GM12873 (cell line): Measurements from ENCODE around the gene MYH15.

Source experiments
- TF ChIP-seq, protein P1 (sequence below): IDR thresholded peaks from 2 replicates; pipeline ENCODE4 v1.5.1; 2012; ENCODE audit warnings: low read depth, mild to moderate bottlenecking, moderate library complexity, low read length, control low read depth; ENCODE audit not compliant: insufficient read depth; ENCODE audit errors: missing control alignments

MYH15 gene

DNA sequence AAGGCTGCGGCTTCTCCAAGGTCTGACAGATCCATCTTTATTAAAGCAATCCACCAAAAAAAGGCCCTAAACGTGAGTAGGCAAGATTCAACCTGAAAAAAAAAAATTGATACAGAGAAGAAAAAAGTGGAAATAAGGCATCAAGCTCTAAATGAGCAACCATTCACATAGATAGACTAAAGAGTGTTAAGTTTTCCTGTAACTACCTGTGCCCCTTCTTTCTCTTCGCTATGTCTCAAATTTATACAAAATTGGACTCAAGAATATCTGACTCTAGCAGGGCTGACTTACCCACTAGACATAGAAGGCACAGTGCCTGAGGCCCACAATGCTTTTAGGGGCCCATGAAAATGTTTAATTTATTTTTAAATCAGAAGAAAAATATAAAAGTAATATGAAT is at the start of gene MYH15:
MYH15 (minus strand) TSS at position 101 of the 400 bp plus-strand sequence; CDS start at position 35, 66 bp downstream.
- TF ChIP-seq, protein P1, sequence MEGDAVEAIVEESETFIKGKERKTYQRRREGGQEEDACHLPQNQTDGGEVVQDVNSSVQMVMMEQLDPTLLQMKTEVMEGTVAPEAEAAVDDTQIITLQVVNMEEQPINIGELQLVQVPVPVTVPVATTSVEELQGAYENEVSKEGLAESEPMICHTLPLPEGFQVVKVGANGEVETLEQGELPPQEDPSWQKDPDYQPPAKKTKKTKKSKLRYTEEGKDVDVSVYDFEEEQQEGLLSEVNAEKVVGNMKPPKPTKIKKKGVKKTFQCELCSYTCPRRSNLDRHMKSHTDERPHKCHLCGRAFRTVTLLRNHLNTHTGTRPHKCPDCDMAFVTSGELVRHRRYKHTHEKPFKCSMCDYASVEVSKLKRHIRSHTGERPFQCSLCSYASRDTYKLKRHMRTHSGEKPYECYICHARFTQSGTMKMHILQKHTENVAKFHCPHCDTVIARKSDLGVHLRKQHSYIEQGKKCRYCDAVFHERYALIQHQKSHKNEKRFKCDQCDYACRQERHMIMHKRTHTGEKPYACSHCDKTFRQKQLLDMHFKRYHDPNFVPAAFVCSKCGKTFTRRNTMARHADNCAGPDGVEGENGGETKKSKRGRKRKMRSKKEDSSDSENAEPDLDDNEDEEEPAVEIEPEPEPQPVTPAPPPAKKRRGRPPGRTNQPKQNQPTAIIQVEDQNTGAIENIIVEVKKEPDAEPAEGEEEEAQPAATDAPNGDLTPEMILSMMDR, result no peak

DNA sequence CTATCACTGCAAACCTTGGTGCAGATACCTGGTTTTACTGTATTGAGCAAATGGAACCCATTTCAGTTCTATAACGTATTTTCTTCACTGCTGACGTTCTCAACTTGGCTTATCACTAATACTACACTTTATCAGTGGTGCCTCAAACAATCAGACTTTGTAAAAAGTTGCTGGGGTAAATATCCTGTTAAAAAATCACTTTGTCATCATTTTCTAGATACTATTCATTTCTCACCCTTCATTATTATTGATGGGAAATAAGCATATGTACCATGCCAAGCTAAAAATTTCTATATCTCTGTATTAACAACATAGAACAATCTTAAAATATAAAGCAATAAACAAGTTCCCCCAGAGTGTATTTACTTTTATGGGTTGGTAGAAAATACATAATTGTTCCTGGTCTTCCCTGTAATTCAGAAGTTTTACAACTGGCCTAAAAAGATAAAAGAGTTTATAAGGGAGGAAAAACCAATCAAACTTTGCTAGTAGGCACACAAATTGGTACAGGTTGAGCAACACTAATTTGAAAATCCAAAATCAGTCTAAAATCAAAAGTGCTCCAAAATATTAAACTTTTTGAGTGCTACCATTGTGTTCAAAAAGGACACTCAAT is 45.7 kb upstream of the MYH15 start:
- TF ChIP-seq, protein P1, result no peak

DNA sequence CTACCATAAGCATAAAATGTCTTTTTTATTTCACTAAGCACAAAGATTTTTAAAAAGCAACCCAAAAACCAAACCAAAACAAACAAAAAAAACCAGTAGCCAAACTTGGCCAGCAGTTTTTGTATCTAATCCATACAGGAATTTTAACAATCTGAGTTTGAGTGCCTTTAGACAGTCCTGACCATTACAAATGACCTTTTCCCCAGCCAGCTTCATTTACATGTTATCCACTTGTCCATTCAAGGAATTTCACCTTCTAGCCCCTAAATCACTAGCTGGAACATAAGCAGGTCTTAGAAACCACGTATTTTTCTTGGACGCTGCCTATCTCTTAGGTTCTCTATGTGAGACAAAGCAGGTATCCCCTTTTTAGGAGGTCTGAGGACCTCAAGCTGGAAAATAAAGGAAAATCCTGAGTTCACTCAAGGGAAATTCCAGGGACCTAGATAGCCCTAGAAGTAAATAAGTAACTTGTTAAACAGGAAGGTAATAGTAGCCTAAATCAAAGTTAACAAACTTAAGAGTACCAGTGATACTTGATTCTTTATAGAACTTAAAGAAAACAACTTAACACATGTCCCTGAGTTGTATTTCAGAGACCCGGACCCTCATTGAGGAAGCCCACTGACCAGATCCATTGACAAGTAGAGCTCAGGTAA is 44.6 kb upstream of the MYH15 start:
- TF ChIP-seq, protein P1, result no peak

- TF ChIP-seq, protein P1, result no peak
Observed at GRCh38 chr3:108554229-108554628, 43.8 kb upstream of the MYH15 start.

- TF ChIP-seq, protein P1, result peak; percentile 35
Observed at GRCh38 chr3:108552267-108553159, 42.1 kb upstream of the MYH15 start.

- TF ChIP-seq, protein P1, result no peak
Observed at GRCh38 chr3:108548886-108549285, 38.5 kb upstream of the MYH15 start.

- TF ChIP-seq, protein P1, result no peak
Observed at GRCh38 chr3:108548304-108548703, 37.9 kb upstream of the MYH15 start.
